SH-SY5Y (cell line): ENCODE results near the gene ICAM4.

Experiments
- GATA2 ChIP-seq: IDR thresholded peaks from 2 replicates; pipeline ENCODE4 v1.6.1; 2011; ENCODE audit warnings: mild to moderate bottlenecking, low read depth, low read length
- GATA3 ChIP-seq: IDR thresholded peaks from 2 replicates; pipeline ENCODE4 v1.6.1; 2011; ENCODE audit warnings: low read depth, mild to moderate bottlenecking, low read length, moderate library complexity

DNA sequence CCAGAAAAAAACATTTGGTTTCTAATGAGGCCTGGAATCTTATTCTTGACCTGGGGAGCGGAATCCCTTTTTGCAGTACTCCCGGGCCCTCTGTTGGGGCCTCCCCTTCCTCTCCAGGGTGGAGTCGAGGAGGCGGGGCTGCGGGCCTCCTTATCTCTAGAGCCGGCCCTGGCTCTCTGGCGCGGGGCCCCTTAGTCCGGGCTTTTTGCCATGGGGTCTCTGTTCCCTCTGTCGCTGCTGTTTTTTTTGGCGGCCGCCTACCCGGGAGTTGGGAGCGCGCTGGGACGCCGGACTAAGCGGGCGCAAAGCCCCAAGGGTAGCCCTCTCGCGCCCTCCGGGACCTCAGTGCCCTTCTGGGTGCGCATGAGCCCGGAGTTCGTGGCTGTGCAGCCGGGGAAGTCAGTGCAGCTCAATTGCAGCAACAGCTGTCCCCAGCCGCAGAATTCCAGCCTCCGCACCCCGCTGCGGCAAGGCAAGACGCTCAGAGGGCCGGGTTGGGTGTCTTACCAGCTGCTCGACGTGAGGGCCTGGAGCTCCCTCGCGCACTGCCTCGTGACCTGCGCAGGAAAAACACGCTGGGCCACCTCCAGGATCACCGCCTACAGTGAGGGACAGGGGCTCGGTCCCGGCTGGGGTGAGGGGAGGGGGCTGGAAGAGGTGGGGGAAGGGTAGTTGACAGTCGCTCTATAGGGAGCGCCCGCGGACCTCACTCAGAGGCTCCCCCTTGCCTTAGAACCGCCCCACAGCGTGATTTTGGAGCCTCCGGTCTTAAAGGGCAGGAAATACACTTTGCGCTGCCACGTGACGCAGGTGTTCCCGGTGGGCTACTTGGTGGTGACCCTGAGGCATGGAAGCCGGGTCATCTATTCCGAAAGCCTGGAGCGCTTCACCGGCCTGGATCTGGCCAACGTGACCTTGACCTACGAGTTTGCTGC lies at the start of gene ICAM4:
- TF ChIP-seq GATA3 (no peak), GATA2 (peak; percentile 40; the same call in 1 of the 2 replicates)
